Activated T-cell treated with anti-CD3 and anti-CD28 coated beads for 1 hour (primary cell): ENCODE measurements around the gene OSBPL3.

Source experiments
- DNase-seq: peaks from one replicate; pipeline ENCODE4 v3.0.0-alpha.2; 2020; ENCODE audit warnings: low read depth

The OSBPL3 gene

GRCh38 chr7:24760968-24761367 lies 219.0 kb downstream of the OSBPL3 start:
- no peak for DNase-seq

DNA sequence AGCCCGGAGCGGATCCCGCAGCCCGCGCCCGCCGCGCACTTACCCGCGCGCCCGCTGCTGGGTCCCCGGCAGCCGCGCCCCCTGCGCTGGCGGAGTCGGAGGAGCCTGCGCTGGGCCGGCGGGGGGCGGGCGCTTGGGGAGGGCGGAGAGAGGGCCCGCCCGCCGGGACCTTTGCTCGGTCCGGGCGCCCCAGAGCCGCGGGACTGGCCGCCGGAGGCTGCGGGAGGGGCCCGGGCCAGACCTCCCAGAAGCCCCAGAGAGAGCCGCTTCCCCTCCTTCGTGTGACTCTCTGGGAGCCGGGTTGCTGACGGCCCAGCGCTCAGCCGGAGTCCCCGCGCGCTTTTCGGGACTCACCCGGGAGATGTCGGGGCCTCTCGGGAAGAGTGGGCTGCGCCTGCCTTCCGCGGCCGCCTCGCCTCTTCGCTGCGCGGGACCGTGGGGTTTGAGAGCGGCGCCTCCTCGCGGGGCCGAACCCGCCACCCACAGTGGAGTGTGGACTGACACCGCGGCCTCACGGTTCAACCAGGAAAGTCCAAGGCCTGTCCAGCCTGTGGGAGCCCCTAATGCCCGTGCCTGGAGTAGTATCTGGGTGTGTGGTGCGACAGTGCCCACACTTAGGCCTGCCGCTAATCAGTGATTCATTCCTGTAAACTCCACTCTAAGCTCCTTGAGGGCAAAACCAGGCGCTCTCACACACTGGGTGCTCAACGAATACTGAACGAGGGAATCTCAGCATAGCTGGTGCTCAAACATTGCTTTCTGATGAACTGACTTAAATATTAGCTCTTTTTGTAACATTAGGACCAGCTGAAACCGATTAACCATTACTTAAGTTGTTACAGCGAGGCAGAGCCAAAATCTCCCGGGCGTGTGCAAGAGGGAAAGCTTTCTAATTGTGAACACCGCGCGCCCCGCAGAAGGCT lies 222.4 kb downstream of the OSBPL3 start, which contains the start of gene GSDME:
Gene GSDME, minus strand, starts transcription at position 112 of the 923 bp plus-strand sequence. CDS start 7,690 bp downstream, outside the sequence.
- peak; percentile 2 for DNase-seq

GRCh38 chr7:24756545-24757352 lies 223.2 kb downstream of the OSBPL3 start:
- DNase-seq, result peak; percentile 2

GRCh38 chr7:24755541-24756407 lies 224.2 kb downstream of the OSBPL3 start:
- DNase-seq, result no peak

- no peak for DNase-seq
Observed at GRCh38 chr7:24754906-24755506, 225.0 kb downstream of the OSBPL3 start.

DNA sequence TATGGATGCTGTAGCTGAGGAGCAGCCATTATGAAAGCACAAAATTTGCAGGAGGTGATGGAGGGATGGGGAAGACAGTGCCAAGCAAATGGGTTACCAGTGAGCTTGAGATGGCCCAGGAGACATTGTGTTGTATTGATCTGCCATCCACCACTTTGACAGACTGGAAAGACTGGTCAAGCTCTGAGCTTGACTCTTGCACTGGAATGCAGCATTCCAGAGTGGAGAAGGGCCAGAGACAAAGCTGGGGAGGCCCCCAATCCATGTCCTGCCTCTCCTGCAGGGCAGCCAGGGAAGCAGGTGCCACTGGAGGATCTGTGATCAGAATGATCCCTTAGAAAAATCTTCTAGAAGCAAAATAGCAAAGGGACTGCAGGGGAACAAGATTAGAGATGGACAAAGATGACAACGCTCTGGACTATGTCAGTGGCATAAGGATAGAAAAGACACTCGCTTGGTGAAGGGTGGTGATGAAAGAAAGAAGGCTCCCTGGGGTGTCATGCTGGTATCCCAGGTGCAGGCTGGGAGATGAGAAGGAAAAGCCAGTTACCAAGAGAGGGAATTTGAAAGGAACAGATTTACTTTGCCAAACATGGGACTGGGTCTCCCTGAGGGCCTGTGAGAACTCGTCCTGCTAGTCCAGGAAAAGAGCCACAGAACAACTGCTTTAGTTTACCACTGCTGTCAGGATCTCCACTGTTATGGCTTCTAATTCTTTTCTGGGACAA lies 227.7 kb downstream of the OSBPL3 start:
- DNase-seq, result no peak

DNA sequence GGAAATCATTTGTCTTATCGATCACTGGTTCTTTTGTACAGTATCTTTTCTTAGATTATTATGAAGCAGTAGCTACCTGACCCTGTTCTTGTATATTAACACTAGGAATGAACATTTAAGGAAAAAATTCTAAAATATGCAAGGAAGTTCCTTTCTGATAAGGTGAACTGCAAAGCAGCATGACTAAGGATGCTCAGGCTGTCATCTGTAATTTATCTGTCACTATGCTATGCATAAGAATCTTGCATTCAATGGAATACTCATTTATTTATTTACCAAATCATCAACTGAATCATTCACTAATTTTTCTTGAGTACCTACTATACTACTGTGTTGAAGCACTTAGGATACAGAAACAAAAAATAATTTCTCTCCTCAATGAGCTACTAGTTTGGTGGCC lies 228.5 kb downstream of the OSBPL3 start:
- no peak for DNase-seq

DNA sequence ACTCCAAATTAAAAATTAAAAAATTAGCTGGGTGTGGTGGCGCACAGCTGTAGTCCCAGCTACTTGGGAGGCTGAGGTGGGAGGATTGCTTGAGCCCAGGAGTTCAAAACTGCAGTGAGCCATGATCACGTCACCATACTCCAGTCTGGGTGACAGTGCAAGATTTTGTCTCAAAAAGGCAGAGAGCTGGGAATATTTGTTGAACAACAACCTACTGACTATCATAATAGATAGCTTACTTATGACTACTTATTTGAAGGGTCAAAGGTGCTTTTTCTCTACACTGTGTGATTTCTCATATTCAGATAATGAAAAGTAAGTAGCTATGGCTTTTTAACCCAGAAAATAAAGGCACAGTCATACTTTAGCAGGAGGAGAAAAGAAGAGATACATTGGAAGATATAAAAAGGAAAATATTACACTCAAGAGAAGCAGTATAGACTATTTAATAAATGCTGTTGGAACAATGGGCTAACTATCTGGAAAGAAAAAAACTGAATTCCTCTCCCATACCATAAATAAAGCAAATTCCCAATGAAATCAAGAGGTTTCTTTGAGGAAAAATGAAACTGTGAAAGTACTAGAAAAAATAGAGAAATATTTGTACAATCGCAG lies 229.4 kb downstream of the OSBPL3 start:
- DNase-seq, result no peak

DNA sequence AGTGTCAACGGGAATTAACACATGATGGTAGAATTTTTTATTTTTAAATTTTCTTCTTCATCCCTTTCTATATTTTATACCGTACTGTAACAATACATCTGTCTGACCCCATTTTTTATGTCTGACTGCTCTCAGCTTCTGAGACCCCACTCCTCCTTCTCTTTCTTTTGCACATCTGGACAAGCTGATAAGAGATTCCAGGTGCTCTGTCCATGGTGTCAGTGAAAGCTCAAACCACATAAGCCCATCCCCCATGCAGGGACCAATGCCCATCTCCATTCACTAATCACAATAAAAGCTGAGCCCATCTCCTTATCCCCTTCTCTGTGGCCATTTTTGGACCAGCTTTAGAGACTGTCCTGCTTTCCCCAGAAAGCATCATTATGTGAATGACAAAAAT lies 231.5 kb downstream of the OSBPL3 start:
- no peak for DNase-seq
